Tibial nerve (tissue), 4 donors: ENCODE measurements around the gene ZNF814. TPM values are rescaled to one million over a fixed set of nuclear protein-coding genes. Genes with fewer than 3 reads are reported as not detected.
"Not testable (repeated sequence)": the region's sequence is repeated elsewhere in the genome, so short reads cannot be mapped to it uniquely, and the experiment has no call there.

Experiments used
- DNase-seq, 2 donors: peaks; one replicate each; pipeline ENCODE4 v3.0.0-alpha.2; 2019; ENCODE audit warnings: low spot score in 2 of 2
- H3K27ac ChIP-seq, 4 donors: fragments of 200-600 bp; sonication (generic) in 3 of 4; one replicate each; pipeline ENCODE4 v1.5.1; 2017 to 2019; ENCODE audit warnings: mild to moderate bottlenecking in 1 of 4
- H3K27me3 ChIP-seq, 2 donors: fragments of 200-600 bp; sonication (generic) in 1 of 2; one replicate each; pipeline versions ENCODE4 v1.5.1 to v1.6.0; 2017 to 2019
- H3K36me3 ChIP-seq, 3 donors: fragments of 200-600 bp; sonication (generic); one replicate each; pipeline ENCODE4 v1.5.1; 2018 to 2019
- H3K4me1 ChIP-seq, 4 donors: fragments of 200-600 bp; sonication (generic) in 3 of 4; one replicate each; pipeline ENCODE4 v1.5.1; 2017 to 2019
- H3K4me3 ChIP-seq, 4 donors: fragments of 200-600 bp; sonication (generic) in 3 of 4; one replicate each; pipeline ENCODE4 v1.5.1; 2017 to 2019; ENCODE audit warnings: mild to moderate bottlenecking in 1 of 4, moderate library complexity in 1 of 4
- H3K9me3 ChIP-seq, 4 donors: fragments of 200-600 bp; sonication (generic) in 3 of 4; one replicate each; pipeline ENCODE4 v1.5.1; 2017 to 2019
- EP300 ChIP-seq, 2 donors: sonication (generic); formaldehyde crosslinking; IDR thresholded peaks; one replicate each; pipeline ENCODE4 v1.6.1; 2017; ENCODE audit warnings: antibody characterized with exemption in 2 of 2, mild to moderate bottlenecking in 1 of 2
- POLR2A ChIP-seq, 2 donors: fragments of 450-650 bp; IDR thresholded peaks; one replicate each; pipeline ENCODE4 v1.6.1; 2017; ENCODE audit warnings: antibody characterized with exemption in 2 of 2, mild to moderate bottlenecking in 2 of 2, moderate library complexity in 2 of 2
- WGBS, 2 donors: methylation state at CpG; one replicate each; pipeline ENCODE4 v1.1.5; 2018; 5-methylcytosine and 5-hydroxymethylcytosine counted together
- total RNA-seq, 4 donors: library from RNA; depleted of rRNA; stranded (reverse); fragments of >200 nt; gene quantifications; one replicate each; pipeline ENCODE4 v1.1.0, GENCODE V29; 2016
- TF ChIP-seq, protein P1 (sequence below), 5 experiments: fragments of 200-600 bp in 3 of 5; fragments of 450-650 bp in 2 of 5; sonication (generic) in 3 of 5; IDR thresholded peaks; one replicate each; pipeline ENCODE4 v1.5.1; 2016 to 2019; ENCODE audit warnings: antibody characterized with exemption in 5 of 5, mild to moderate bottlenecking in 3 of 5, moderate library complexity in 2 of 5

Gene ZNF814
- total RNA-seq, 4 donors from 2014 or later: 4.6 to 32.3 (median 8.2) TPM

DNA sequence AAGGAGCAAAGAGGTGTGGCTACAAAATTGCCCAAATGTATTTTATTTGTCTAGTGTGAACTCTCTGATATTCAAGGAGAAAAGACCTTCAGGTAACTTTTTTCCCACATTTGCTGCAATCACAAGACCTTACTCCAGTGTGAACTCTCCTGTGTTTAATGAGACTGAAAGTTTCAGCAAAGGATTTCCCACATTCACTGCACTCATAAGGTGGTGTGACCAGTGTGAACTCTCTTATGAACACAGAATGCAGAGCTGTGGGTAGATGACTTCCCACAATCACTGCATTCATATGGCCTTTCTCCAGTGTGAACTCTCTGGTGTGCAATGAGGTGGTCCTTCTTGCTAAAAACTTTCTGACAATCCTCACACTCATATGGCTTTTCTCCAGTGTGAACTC is 16.4 kb downstream of the ZNF814 start:
- H3K36me3 ChIP-seq: peaks cover 0 to 55% (median 7%) of the 10 kb centered on the region in 3 donors
- no peak overlapping the region for H3K4me3 ChIP-seq
- H3K9me3 ChIP-seq: peaks cover 3 to 97% (median 38%) of the 10 kb centered on the region in 4 donors
- DNase-seq: no peak
- TF ChIP-seq EP300 (IDR thresholded peaks at IDR 0.05): no peak
- no peak for TF ChIP-seq POLR2A (IDR thresholded peaks at IDR 0.05)
- H3K27me3 ChIP-seq: no peaks in the 10 kb centered on the region
- no peak overlapping the region for H3K27ac ChIP-seq
- no peaks in the 10 kb centered on the region for H3K4me1 ChIP-seq

DNA sequence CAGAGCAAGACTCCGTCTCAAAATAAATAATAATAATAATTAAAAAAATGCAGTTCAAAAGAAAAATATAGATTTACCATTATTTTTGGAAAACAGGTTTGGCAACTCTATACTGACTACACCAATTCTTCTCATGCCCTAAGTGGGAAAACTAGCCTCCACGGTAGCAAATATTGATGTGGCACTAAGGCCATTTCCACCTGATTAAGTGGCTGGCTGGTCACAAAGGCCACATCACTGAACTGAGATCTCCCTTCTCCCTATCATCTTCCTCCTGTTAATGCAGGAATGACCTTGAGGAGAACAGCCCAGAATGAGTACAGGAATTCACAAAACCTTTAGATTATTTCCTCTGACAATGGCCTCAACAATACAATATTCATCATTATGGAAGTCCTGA is 18.6 kb downstream of the ZNF814 start:
- WGBS, 2 donors: 93 to 98% methylated on average over 2 of the region's 2 CpGs
- Histone ChIP-seq H3K4me3 (no peak overlapping the region), H3K4me1 (no peaks in the 10 kb centered on the region), H3K9me3 (peaks cover 3 to 97% (median 41%) of the 10 kb centered on the region in 4 donors), H3K27ac (no peak overlapping the region), H3K36me3 (peaks cover 0 to 57% (median 24%) of the 10 kb centered on the region in 3 donors), H3K27me3 (no peaks in the 10 kb centered on the region)
- DNase-seq: no peak
- TF ChIP-seq, protein P1, sequence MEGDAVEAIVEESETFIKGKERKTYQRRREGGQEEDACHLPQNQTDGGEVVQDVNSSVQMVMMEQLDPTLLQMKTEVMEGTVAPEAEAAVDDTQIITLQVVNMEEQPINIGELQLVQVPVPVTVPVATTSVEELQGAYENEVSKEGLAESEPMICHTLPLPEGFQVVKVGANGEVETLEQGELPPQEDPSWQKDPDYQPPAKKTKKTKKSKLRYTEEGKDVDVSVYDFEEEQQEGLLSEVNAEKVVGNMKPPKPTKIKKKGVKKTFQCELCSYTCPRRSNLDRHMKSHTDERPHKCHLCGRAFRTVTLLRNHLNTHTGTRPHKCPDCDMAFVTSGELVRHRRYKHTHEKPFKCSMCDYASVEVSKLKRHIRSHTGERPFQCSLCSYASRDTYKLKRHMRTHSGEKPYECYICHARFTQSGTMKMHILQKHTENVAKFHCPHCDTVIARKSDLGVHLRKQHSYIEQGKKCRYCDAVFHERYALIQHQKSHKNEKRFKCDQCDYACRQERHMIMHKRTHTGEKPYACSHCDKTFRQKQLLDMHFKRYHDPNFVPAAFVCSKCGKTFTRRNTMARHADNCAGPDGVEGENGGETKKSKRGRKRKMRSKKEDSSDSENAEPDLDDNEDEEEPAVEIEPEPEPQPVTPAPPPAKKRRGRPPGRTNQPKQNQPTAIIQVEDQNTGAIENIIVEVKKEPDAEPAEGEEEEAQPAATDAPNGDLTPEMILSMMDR (IDR thresholded peaks at IDR 0.05): no peak
- TF ChIP-seq POLR2A (IDR thresholded peaks at IDR 0.05) (no peak), EP300 (IDR thresholded peaks at IDR 0.05) (no peak)

DNA sequence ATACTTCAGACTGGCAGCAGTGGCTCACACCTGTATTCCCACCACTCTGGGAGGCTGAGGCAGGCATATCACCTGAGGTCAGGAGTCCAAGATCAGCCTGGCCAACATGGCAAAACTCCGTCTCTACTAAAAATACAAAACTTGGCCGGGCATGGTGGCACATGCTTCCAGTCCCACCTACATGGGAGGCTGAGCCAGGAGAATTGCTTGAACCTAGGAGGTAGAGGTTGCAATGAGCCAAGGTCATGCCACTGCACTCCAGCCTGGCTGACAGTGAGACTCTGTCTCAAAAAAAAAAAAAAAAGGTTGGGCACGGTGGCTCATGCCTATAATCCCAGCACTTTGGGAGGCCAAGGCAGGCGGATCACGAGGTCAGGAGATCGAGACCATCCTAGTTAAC is 19.2 kb downstream of the ZNF814 start:
- not testable (repeated sequence) for DNase-seq, H3K4me3 ChIP-seq, H3K27ac ChIP-seq, H3K27me3 ChIP-seq, H3K4me1 ChIP-seq
- Histone ChIP-seq H3K9me3 (peaks cover 3 to 100% (median 42%) of the 10 kb centered on the region in 4 donors), H3K36me3 (peaks cover 0 to 60% (median 30%) of the 10 kb centered on the region in 3 donors)
- 95 to 98% methylated on average over 6 of the region's 6 CpGs for WGBS, 2 donors

DNA sequence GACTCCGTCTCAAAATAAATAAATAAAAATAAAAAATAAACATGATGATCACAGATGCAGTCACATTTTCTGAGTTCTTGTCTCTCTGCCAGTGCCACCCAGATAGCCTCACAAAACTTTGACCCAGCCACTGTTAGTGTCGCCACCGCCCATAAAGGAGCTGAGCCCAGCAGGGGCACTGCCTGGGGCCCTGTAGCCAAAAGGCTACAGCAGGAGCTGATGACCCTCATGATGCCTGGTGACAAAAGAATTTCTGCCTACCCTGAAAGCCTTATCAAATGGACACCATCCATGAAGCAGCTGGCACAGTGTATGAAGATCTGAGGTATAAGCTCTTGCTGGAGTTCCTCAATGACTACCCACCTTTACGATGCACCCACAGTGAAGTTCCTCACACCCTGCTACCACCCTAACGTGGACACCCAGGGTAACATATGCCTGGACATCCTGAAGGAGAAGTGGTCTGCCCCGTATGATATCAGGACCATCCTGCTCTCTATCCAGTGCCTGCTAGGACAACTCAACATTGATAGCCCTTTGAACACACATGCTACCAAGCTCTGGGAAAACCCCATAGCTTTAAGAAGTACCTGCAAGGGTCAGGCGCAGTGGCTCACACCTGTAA is 20.9 kb downstream of the ZNF814 start:
- DNase-seq: no peak
- Histone ChIP-seq H3K36me3 (peaks cover 8 to 62% (median 40%) of the 10 kb centered on the region in 3 donors), H3K4me1 (no peaks in the 10 kb centered on the region), H3K9me3 (peaks cover 0 to 98% (median 38%) of the 10 kb centered on the region in 4 donors), H3K27me3 (no peaks in the 10 kb centered on the region), H3K4me3 (no peak overlapping the region), H3K27ac (no peak overlapping the region)
- 93 to 95% methylated on average over 7 of the region's 7 CpGs for WGBS, 2 donors
- TF ChIP-seq POLR2A (IDR thresholded peaks at IDR 0.05) (no peak), EP300 (IDR thresholded peaks at IDR 0.05) (no peak)
- TF ChIP-seq, protein P1 (IDR thresholded peaks at IDR 0.05): no peak

DNA sequence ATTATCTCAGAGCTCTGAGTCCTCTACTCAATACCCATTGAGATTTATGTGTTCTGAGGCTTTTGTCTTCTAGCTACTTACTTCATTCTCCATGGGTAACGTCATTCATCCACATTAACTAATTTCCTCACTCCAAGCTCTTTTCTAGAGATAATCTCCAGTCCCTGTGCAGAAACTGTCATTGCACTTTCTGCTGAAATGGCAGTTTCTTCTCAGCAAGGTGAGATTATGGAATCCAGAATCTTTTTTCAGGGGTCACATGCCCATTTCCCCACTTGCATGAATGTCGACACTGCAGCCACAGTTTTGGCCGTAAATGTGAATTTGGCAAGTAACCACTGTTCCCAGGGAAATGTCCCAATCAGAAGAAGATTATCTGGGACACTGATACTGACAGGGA is 26.5 kb downstream of the ZNF814 start:
- WGBS, 2 donors: 91 to 98% methylated on average over 3 of the region's 3 CpGs
- not testable (repeated sequence) for H3K4me1 ChIP-seq, H3K4me3 ChIP-seq, DNase-seq, H3K27me3 ChIP-seq, H3K27ac ChIP-seq
- H3K9me3 ChIP-seq: peaks cover 0 to 93% (median 30%) of the 10 kb centered on the region in 4 donors
- H3K36me3 ChIP-seq: peaks cover 14 to 99% (median 70%) of the 10 kb centered on the region in 3 donors

DNA sequence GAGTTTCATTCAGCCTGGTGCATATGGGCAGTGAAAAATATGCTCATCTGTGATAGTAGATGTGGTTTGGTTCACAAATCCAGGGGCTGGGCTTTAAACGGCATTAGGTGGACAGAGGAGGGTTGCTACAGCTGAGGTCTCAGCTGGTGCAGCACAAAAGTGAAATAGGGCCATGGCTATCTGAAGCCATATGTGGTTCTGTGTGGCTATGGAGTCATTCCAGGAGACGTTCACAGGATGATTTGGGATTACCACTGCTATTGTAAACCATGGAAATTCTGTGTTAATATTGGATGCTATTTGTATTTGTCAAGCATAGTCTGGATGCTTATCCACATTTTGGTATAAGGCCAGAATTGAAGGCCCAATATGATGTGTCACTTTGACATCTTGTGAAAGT is 34.7 kb downstream of the ZNF814 start:
- H3K4me3 ChIP-seq, H3K27ac ChIP-seq, H3K4me1 ChIP-seq, H3K27me3 ChIP-seq, DNase-seq: not testable (repeated sequence)
- H3K36me3 ChIP-seq: peaks cover 0 to 79% (median 17%) of the 10 kb centered on the region in 3 donors
- H3K9me3 ChIP-seq: peaks cover 0 to 72% (median 10%) of the 10 kb centered on the region in 4 donors
- 81 to 92% methylated on average over 2 of the region's 2 CpGs for WGBS, 2 donors

DNA sequence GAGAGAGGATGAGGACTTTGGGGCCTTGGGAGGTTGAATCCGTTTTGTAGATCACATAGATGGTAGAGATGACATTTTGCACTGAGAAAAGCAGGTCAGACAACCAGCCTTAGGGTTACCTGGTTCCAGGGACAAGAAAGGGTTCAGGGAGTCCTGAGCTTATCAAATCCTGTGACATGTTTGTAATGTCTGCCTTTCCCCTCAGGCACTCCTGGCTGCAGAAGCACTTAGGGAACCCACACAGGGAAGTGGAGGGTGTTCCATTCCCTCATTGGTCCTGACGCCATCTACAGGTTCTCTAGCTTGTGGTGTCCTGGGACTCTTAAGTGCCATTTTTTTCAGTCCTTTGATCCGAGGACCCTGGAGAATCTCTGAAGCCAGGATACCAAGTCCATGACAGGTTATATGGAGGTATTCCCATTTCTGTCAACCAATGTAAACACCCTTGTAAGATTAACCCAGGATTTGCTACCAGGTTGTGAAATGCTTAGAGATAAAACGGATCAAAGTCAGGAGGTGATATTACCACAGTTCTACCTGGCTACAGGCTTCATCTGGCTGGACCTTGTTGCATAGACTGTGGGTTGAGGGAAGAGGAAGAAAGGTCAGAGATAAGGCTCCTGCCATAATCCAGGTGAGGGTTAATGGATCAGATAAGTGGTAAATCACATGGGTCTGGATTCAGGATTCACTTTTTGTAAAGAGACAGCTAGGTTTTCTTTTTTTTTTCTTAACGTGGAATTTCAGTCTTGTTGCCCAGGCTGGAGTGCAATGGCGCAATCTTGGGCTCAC is 36.8 kb downstream of the ZNF814 start:
- peaks cover 0 to 66% (median 4%) of the 10 kb centered on the region in 4 donors for H3K9me3 ChIP-seq
- not testable (repeated sequence) for H3K4me3 ChIP-seq, DNase-seq, H3K27me3 ChIP-seq, H3K27ac ChIP-seq, H3K4me1 ChIP-seq
- H3K36me3 ChIP-seq: peaks cover 0 to 59% (median 7%) of the 10 kb centered on the region in 3 donors
- whole genome bisulfite sequencing, 2 donors: 87 to 91% methylated on average over 3 to 5 of the region's 6 CpGs
